GM21529 (cell line): Measurements from ENCODE around the gene HAO2.
"Not testable (repeated sequence)": the region's sequence is repeated elsewhere in the genome, so short reads cannot be mapped to it uniquely, and the experiment has no call there.

Experiments used
- ATAC-seq: cut with Tn5 transposase; IDR thresholded peaks from one replicate; pipeline ENCODE4 v1.9.1; 2021; ENCODE audit not compliant: unreplicated experiment

The HAO2 gene

GRCh38 chr1:119341372-119341947 lies 27.1 kb upstream of the HAO2 start:
- no peak for ATAC-seq

GRCh38 chr1:119345398-119345797 lies 23.2 kb upstream of the HAO2 start:
- ATAC-seq, result no peak

- ATAC-seq, result peak; percentile 77
These were observed 20.7 kb upstream of the HAO2 start for GRCh38 chr1:119347858-119348257.

- ATAC-seq, result no peak
These were observed 19.6 kb upstream of the HAO2 start for GRCh38 chr1:119348941-119349340.

GRCh38 chr1:119350866-119351265 lies 17.7 kb upstream of the HAO2 start:
- not testable (repeated sequence) for ATAC-seq

GRCh38 chr1:119351997-119352396 lies 16.6 kb upstream of the HAO2 start:
- no peak for ATAC-seq

GRCh38 chr1:119353836-119354235 lies 14.7 kb upstream of the HAO2 start:
- ATAC-seq, result no peak

- ATAC-seq, result no peak
These were observed 9.9 kb upstream of the HAO2 start for GRCh38 chr1:119358636-119359035.

GRCh38 chr1:119359730-119360129 lies 8.9 kb upstream of the HAO2 start:
- ATAC-seq, result no peak

GRCh38 chr1:119361205-119361604 lies 7.4 kb upstream of the HAO2 start:
- ATAC-seq, result no peak

GRCh38 chr1:119361620-119362344 lies 6.8 kb upstream of the HAO2 start:
- ATAC-seq, result no peak

GRCh38 chr1:119363162-119363561 lies 5.4 kb upstream of the HAO2 start:
- no peak for ATAC-seq

GRCh38 chr1:119364640-119365039 lies 3.9 kb upstream of the HAO2 start:
- no peak for ATAC-seq

GRCh38 chr1:119366424-119366823 lies 2.2 kb upstream of the HAO2 start:
- ATAC-seq, result no peak

GRCh38 chr1:119367432-119368124 lies 1.0 kb upstream of the HAO2 start:
- ATAC-seq, result no peak

- ATAC-seq, result no peak
These were observed 2.2 kb downstream of the HAO2 start for GRCh38 chr1:119370748-119371147.

- ATAC-seq, result no peak
These were observed 3.2 kb downstream of the HAO2 start for GRCh38 chr1:119371815-119372214.

GRCh38 chr1:119372503-119373086 lies 4.0 kb downstream of the HAO2 start:
- ATAC-seq, result peak; percentile 71

- no peak for ATAC-seq
These were observed 4.9 kb downstream of the HAO2 start for GRCh38 chr1:119373465-119373864.

GRCh38 chr1:119374208-119374874 lies 5.8 kb downstream of the HAO2 start:
- ATAC-seq, result no peak

GRCh38 chr1:119375366-119375765 lies 6.8 kb downstream of the HAO2 start:
- ATAC-seq, result no peak
